HG03378 (cell line): ENCODE results near the gene PMCH.
"Not testable (repeated sequence)": the region's sequence is repeated elsewhere in the genome, so short reads cannot be mapped to it uniquely, and the experiment has no call there.

ENCODE experiments used
- ATAC-seq: cut with Tn5 transposase; IDR thresholded peaks from one replicate; pipeline ENCODE4 v1.9.1; 2021; ENCODE audit warnings: mild to moderate bottlenecking, moderate library complexity; ENCODE audit not compliant: unreplicated experiment

The PMCH gene

GRCh38 chr12:102147062-102147587 lies 50.5 kb downstream of the PMCH start:
- ATAC-seq, result not testable (repeated sequence)
